ENCODE measurements around the gene CSNK2A3.
"Not testable (repeated sequence)": the region's sequence is repeated elsewhere in the genome, so short reads cannot be mapped to it uniquely, and the experiment has no call there.

CSNK2A3 gene

DNA sequence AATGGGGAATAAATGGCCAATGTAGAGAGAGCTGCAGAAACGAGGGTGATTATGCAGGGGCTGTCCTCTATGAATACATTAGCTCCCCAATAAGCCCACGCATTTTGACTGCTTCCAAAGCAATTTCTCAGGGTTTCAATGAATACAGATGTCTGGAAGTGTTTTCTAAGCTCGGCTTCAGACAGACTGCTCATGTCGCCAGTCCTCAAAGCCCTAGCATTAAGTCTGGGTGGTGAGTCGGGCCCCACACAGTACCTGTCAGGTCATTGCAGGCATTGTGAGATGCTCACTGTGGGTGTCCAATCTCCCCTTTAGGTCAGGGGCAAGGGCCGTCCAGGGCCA lies 17.9 kb upstream of the CSNK2A3 start:
- TF ChIP-seq ZNF8 (CRISPR knock-in tag; IDR thresholded peaks at IDR 0.05), result no peak
- no peak for ATAC-seq

DNA sequence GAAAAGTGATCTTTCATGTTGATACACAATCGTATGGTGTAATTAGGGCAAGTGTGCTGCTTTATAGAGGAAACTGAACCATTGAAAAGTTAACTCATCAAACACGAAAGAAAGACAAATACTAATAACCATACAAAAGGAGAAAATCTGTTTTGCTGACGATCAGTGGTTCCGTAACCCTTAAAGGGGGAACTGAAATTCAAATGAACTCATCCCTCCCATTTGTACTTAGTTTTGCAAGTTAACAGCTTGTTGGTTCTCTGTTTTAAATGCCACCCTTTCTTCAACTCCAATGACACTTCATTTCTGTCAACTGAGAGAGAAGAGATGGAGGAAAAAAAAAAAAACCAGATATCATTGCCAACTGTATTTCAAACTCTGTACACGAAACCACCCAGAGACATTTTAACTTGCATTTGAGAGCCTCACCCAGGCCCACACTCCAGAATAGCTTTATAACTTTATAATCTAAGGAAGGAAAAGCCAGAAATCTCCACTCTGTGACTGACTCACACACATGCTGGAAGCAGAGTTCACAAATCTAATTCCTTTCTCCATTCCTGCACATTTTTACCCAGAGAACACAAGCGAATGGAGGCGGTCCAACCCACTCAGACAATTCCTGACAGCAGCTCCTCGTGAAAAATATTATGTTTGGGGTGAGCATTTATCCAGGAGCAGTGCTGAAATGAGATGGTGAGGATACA lies 17.4 kb upstream of the CSNK2A3 start:
- TF ChIP-seq ZFP30 (CRISPR knock-in tag; IDR thresholded peaks at IDR 0.05), result no peak
- no peak for TF ChIP-seq ZNF8 (CRISPR knock-in tag; IDR thresholded peaks at IDR 0.05)
- ATAC-seq, result no peak

DNA sequence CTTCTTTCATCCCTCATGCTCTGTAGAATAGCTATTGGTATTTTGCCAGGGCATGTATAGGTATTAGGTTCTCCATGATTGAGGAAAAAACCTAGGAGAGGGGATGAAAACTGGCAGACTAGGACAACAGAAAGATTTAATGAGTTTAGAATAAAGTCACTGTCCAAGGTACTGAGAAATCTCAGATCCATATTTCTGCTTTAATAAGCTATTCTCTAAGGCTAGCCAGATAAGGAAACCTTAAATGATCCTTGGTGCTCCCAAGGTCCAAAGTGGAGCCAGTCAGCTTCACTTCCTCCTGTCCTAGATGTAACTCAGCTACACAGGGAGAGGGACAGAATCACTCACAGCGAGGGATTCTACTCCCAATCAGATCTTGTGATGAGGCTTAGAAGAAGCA lies 13.7 kb upstream of the CSNK2A3 start:
- no peak for ATAC-seq
- TF ChIP-seq TOX (CRISPR knock-in tag; IDR thresholded peaks at IDR 0.05; ENCODE audit: borderline replicate concordance) (no peak), ZNF8 (CRISPR knock-in tag; IDR thresholded peaks at IDR 0.05) (no peak), ZFP3 (CRISPR knock-in tag; IDR thresholded peaks at IDR 0.05) (no peak), ARNTL (CRISPR knock-in tag; IDR thresholded peaks at IDR 0.05; ENCODE audit: borderline replicate concordance, low read depth) (no peak), CSDC2 (CRISPR knock-in tag; IDR thresholded peaks at IDR 0.05) (no peak), ZC3H10 (CRISPR knock-in tag; IDR thresholded peaks at IDR 0.05) (no peak), OSR1 (CRISPR knock-in tag; IDR thresholded peaks at IDR 0.05) (no peak), SNAI2 (CRISPR knock-in tag; IDR thresholded peaks at IDR 0.05) (no peak), ISL1 (CRISPR knock-in tag; IDR thresholded peaks at IDR 0.05) (no peak), RARB (CRISPR knock-in tag; IDR thresholded peaks at IDR 0.05) (no peak), BACH2 (CRISPR knock-in tag; IDR thresholded peaks at IDR 0.05; ENCODE audit: borderline replicate concordance) (no peak), ZNF70 (CRISPR knock-in tag; IDR thresholded peaks at IDR 0.05) (no peak)

DNA sequence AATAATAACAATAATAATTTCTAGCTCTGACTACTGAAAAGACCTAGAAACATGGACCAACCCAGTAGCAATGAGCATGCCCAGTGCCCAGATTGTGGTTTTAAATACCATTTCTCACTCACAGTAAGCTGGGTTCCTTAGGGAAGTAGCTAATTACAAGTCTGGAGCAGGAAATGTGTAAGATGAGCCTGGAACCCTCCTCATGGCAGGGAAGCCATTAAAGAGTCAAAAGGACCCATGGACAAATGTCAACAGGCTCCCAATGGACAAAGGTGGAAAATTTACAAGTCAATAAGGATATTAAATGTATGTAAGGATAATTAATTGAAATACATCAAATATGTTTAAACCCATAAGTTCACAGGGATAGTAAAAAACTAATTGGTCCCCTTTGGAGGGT lies 10.6 kb upstream of the CSNK2A3 start:
- no peak for TF ChIP-seq OSR1 (CRISPR knock-in tag; IDR thresholded peaks at IDR 0.05)
- TF ChIP-seq BACH2 (CRISPR knock-in tag; IDR thresholded peaks at IDR 0.05; ENCODE audit: borderline replicate concordance), result no peak
- no peak for TF ChIP-seq ZNF565 (CRISPR knock-in tag; conservative IDR thresholded peaks at IDR 0.05; ENCODE audit: low read depth)
- no peak for TF ChIP-seq ZFP30 (CRISPR knock-in tag; IDR thresholded peaks at IDR 0.05)
- TF ChIP-seq SNAI2 (CRISPR knock-in tag; IDR thresholded peaks at IDR 0.05), result no peak
- no peak for TF ChIP-seq PPARA (CRISPR knock-in tag; IDR thresholded peaks at IDR 0.05; ENCODE audit: borderline replicate concordance)
- no peak for TF ChIP-seq TCF4 (CRISPR knock-in tag; IDR thresholded peaks at IDR 0.05; ENCODE audit: borderline replicate concordance)
- no peak for TF ChIP-seq ESRRG (CRISPR knock-in tag; IDR thresholded peaks at IDR 0.05)
- no peak for ATAC-seq

DNA sequence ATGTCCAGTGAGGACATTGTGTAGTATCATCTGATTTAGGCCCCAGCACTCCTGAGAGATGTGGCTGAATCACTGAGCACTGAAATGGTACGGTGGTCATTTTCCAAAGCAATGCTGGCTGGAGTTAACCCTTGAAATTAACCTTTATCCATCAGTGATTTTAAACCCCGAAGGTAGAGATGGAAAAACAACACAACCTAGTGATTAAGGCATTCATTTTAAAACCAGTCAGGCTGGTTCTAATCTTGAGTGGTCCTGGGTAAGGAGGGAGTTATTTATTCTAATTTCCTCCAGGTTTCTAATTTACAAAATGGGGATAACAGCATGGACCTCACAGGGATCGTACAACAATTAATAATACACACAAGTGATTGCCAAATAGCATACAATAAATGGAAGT lies 6.6 kb upstream of the CSNK2A3 start:
- TF ChIP-seq, protein P1, sequence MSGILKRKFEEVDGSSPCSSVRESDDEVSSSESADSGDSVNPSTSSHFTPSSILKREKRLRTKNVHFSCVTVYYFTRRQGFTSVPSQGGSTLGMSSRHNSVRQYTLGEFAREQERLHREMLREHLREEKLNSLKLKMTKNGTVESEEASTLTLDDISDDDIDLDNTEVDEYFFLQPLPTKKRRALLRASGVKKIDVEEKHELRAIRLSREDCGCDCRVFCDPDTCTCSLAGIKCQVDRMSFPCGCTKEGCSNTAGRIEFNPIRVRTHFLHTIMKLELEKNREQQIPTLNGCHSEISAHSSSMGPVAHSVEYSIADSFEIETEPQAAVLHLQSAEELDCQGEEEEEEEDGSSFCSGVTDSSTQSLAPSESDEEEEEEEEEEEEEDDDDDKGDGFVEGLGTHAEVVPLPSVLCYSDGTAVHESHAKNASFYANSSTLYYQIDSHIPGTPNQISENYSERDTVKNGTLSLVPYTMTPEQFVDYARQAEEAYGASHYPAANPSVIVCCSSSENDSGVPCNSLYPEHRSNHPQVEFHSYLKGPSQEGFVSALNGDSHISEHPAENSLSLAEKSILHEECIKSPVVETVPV (CRISPR knock-in tag; IDR thresholded peaks at IDR 0.05), result no peak
- TF ChIP-seq ARNTL (CRISPR knock-in tag; IDR thresholded peaks at IDR 0.05; ENCODE audit: borderline replicate concordance, low read depth), result no peak
- no peak for TF ChIP-seq CSDC2 (CRISPR knock-in tag; IDR thresholded peaks at IDR 0.05)
- TF ChIP-seq ZC3H10 (CRISPR knock-in tag; IDR thresholded peaks at IDR 0.05), result no peak
- no peak for TF ChIP-seq ZFP3 (CRISPR knock-in tag; IDR thresholded peaks at IDR 0.05)
- TF ChIP-seq, protein P2, sequence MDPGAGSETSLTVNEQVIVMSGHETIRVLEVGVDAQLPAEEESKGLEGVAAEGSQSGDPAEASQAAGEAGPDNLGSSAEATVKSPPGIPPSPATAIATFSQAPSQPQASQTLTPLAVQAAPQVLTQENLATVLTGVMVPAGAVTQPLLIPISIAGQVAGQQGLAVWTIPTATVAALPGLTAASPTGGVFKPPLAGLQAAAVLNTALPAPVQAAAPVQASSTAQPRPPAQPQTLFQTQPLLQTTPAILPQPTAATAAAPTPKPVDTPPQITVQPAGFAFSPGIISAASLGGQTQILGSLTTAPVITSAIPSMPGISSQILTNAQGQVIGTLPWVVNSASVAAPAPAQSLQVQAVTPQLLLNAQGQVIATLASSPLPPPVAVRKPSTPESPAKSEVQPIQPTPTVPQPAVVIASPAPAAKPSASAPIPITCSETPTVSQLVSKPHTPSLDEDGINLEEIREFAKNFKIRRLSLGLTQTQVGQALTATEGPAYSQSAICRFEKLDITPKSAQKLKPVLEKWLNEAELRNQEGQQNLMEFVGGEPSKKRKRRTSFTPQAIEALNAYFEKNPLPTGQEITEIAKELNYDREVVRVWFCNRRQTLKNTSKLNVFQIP (CRISPR knock-in tag; IDR thresholded peaks at IDR 0.05; ENCODE audit: borderline replicate concordance, low read depth), result no peak
- TF ChIP-seq ISL1 (CRISPR knock-in tag; IDR thresholded peaks at IDR 0.05), result no peak
- TF ChIP-seq SNAI2 (CRISPR knock-in tag; IDR thresholded peaks at IDR 0.05), result no peak

DNA sequence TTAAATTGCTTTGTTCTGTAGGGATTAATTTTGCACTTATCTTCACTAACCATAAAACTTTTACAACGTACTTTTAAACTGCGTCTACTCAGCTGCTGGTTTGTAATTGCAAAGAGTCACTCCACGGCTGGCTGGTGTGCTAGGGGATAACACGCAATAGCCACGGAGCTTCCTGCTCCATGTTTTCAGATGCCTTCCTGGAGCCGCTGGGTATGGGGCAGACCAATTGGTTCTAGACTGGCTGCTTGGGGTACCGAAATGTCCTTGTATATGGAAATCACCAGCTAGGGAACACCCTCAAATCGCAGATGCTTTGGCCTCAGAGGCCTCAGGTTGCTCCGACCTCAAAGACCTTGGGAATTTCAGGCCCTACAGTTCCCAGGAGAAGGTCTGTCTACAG lies 3.8 kb upstream of the CSNK2A3 start:
- no peak for ATAC-seq
- no peak for TF ChIP-seq ZFP3 (CRISPR knock-in tag; IDR thresholded peaks at IDR 0.05)
- TF ChIP-seq ZNF8 (CRISPR knock-in tag; IDR thresholded peaks at IDR 0.05), result no peak
- TF ChIP-seq, protein P1 (CRISPR knock-in tag; IDR thresholded peaks at IDR 0.05), result no peak
- no peak for TF ChIP-seq ISL1 (CRISPR knock-in tag; IDR thresholded peaks at IDR 0.05)
- TF ChIP-seq, protein P3, sequence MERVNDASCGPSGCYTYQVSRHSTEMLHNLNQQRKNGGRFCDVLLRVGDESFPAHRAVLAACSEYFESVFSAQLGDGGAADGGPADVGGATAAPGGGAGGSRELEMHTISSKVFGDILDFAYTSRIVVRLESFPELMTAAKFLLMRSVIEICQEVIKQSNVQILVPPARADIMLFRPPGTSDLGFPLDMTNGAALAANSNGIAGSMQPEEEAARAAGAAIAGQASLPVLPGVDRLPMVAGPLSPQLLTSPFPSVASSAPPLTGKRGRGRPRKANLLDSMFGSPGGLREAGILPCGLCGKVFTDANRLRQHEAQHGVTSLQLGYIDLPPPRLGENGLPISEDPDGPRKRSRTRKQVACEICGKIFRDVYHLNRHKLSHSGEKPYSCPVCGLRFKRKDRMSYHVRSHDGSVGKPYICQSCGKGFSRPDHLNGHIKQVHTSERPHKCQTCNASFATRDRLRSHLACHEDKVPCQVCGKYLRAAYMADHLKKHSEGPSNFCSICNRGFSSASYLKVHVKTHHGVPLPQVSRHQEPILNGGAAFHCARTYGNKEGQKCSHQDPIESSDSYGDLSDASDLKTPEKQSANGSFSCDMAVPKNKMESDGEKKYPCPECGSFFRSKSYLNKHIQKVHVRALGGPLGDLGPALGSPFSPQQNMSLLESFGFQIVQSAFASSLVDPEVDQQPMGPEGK (CRISPR knock-in tag; IDR thresholded peaks at IDR 0.05; ENCODE audit: borderline replicate concordance), result no peak
- TF ChIP-seq SNAI2 (CRISPR knock-in tag; IDR thresholded peaks at IDR 0.05), result no peak
- TF ChIP-seq ESRRG (CRISPR knock-in tag; IDR thresholded peaks at IDR 0.05), result no peak
- TF ChIP-seq, protein P2 (CRISPR knock-in tag; IDR thresholded peaks at IDR 0.05; ENCODE audit: borderline replicate concordance, low read depth), result no peak
- no peak for TF ChIP-seq TOX (CRISPR knock-in tag; IDR thresholded peaks at IDR 0.05; ENCODE audit: borderline replicate concordance)

More for the DNA sequence above, 6.6 kb upstream of the CSNK2A3 start:
- ATAC-seq, result no peak

DNA sequence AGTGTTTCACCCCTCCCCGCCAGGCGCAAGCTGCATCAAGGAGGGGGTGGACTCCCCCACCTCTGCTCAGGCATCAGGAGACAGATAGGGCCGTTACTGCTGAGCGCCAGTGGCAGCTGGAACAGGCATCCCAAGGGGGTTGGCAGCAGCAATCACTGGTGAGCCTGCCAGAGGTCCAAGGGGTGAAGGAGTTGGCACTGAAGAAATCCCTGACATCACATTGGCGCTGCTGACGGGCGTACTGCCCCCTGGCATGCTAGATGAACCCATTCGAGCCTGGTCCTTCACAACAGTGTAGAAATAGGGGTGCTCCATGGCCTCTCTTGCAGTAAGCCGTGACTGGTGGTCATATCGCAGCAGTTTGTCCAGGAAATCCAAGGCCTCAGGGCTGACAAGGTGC lies 1.2 kb downstream of the CSNK2A3 start:
- not testable (repeated sequence) for ATAC-seq

Measured in SK-N-SH treated with all-trans-retinoic acid at 6 μM for 48 hours (cell line).